DND-41 (cell line): Measurements from ENCODE around the gene TAF1B.

Source experiments
- EZH2 ChIP-seq: IDR thresholded peaks from 3 replicates; pipeline ENCODE4 v1.6.1; 2012; ENCODE audit warnings: borderline replicate concordance, low read depth, mild to moderate bottlenecking, moderate library complexity, low read length, inconsistent platforms; ENCODE audit not compliant: severe bottlenecking
- TF ChIP-seq, protein P1 (sequence below): IDR thresholded peaks from 2 replicates; pipeline ENCODE4 v1.5.1; 2012; ENCODE audit warnings: borderline replicate concordance, low read length, moderate library complexity, mild to moderate bottlenecking; ENCODE audit not compliant: poor library complexity, severe bottlenecking; ENCODE audit errors: extremely low read depth

DNA sequence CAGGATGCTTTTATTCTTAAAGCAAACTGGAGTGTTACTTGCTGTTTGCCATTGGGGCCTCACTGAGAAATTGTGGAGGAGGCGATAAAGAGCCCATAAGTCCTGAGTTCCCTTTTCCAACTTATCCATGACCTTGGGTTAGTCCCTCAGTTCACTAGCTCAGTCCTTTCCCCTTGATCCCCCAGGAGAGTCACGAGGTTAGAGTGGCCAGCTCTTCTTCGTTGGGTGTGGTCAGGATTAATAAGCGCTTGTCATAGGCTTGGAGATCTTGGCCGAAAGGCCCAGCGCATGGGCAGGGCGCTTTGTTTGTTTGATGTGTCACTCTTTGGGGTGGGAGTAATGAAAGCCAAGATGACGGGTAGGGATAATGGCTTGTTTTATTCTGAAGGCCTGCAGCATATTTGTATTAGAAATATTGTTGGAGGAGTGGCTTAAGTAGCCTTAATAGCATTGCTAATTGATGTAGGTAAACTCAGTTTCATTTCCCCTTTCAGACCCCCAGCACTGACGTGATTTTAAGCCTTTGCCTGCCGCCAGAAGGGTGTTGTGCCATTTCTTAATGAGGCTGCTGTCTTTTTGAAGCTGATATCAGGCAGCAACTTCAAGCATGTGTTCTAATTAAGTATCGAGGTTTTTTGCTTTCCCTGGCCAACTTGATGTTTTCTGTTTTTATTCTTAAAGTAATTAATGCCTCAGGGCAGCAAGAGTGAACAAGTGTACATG lies 123.9 kb downstream of the TAF1B start:
- TF ChIP-seq, protein P1, sequence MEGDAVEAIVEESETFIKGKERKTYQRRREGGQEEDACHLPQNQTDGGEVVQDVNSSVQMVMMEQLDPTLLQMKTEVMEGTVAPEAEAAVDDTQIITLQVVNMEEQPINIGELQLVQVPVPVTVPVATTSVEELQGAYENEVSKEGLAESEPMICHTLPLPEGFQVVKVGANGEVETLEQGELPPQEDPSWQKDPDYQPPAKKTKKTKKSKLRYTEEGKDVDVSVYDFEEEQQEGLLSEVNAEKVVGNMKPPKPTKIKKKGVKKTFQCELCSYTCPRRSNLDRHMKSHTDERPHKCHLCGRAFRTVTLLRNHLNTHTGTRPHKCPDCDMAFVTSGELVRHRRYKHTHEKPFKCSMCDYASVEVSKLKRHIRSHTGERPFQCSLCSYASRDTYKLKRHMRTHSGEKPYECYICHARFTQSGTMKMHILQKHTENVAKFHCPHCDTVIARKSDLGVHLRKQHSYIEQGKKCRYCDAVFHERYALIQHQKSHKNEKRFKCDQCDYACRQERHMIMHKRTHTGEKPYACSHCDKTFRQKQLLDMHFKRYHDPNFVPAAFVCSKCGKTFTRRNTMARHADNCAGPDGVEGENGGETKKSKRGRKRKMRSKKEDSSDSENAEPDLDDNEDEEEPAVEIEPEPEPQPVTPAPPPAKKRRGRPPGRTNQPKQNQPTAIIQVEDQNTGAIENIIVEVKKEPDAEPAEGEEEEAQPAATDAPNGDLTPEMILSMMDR, result no peak
- no peak for TF ChIP-seq EZH2
